NCI-H82 (cell line): ENCODE measurements around the gene MEAK7.

Experiments
- DNase-seq: peaks from one replicate; lab custom pipeline; 2025; lab: John Stamatoyannopoulos, UW

The MEAK7 gene

GRCh38 chr16:84511831-84512230, 7.4 kb upstream of the MEAK7 start:
- no peak for DNase-seq

- DNase-seq, result peak; percentile 85
Measured at GRCh38 chr16:84511180-84511800, 6.8 kb upstream of the MEAK7 start.

GRCh38 chr16:84509032-84509950, 4.8 kb upstream of the MEAK7 start:
- DNase-seq, result peak; percentile 97

- DNase-seq, result no peak
Measured at GRCh38 chr16:84508502-84508901, 4.0 kb upstream of the MEAK7 start.

- no peak for DNase-seq
Measured at GRCh38 chr16:84507011-84507982, 2.8 kb upstream of the MEAK7 start.

GRCh38 chr16:84505249-84506187, 1.1 kb upstream of the MEAK7 start:
- DNase-seq, result no peak

- peak; percentile 60 for DNase-seq
Measured at GRCh38 chr16:84503751-84504395, 586 bp downstream of the MEAK7 start.

- DNase-seq, result no peak
Measured at GRCh38 chr16:84502581-84502980, 1.9 kb downstream of the MEAK7 start.

GRCh38 chr16:84502075-84502474, 2.4 kb downstream of the MEAK7 start:
- DNase-seq, result no peak

- DNase-seq, result no peak
Measured at GRCh38 chr16:84501077-84501735, 3.3 kb downstream of the MEAK7 start.

- no peak for DNase-seq
Measured at GRCh38 chr16:84500531-84500930, 3.9 kb downstream of the MEAK7 start.

- DNase-seq, result no peak
Measured at GRCh38 chr16:84499638-84500037, 4.8 kb downstream of the MEAK7 start.

GRCh38 chr16:84498859-84499620, 5.4 kb downstream of the MEAK7 start:
- DNase-seq, result no peak

GRCh38 chr16:84498223-84498610, 6.2 kb downstream of the MEAK7 start:
- DNase-seq, result no peak

- DNase-seq, result no peak
Measured at GRCh38 chr16:84497418-84498222, 6.8 kb downstream of the MEAK7 start.

GRCh38 chr16:84496991-84497390, 7.5 kb downstream of the MEAK7 start:
- DNase-seq, result no peak

- DNase-seq, result no peak
Measured at GRCh38 chr16:84495506-84495905, 9.0 kb downstream of the MEAK7 start.

GRCh38 chr16:84489131-84489530, 15.3 kb downstream of the MEAK7 start:
- no peak for DNase-seq
